ENCODE measurements around the gene TET3. TPM values are rescaled to one million over a fixed set of nuclear protein-coding genes. Genes with fewer than 3 reads are reported as not detected.

The TET3 gene
- total RNA-seq, 2 experiments from 2014 or later: 15.5 to 16.4 TPM

GRCh38 chr2:74010087-74010541, 25.4 kb downstream of the TET3 start:
- ATAC-seq (no peak), DNase-seq (no peak)
- Mint-ChIP-seq H3K4me3 (no peak overlapping the region), H3K9me3 (no peaks in the 10 kb centered on the region), H3K36me3 (ENCODE audit: low read depth) (peaks cover 15% of the 10 kb centered on the region), H3K27ac (no peak overlapping the region), H3K4me1 (ENCODE audit: low read depth) (peaks cover 48% of the 10 kb centered on the region), H3K27me3 (no peaks in the 10 kb centered on the region)
- ChIA-PET POLR2A (interaction anchor here (0.8 to 1.2 kb wide), 3 partner anchors 9 to 21 kb away, joined by 3 read pairs; no protein-coding TSS in a partner anchor), CTCF (interaction anchor here (1.2 to 1.7 kb wide), 2 partner anchors 10 to 12 kb away, joined by 5 read pairs; no protein-coding TSS in a partner anchor)
- TF ChIP-seq CTCF (IDR thresholded peaks at IDR 0.05): no peak
- intact Hi-C loops (cut with micrococcal nuclease): no loop called here

DNA sequence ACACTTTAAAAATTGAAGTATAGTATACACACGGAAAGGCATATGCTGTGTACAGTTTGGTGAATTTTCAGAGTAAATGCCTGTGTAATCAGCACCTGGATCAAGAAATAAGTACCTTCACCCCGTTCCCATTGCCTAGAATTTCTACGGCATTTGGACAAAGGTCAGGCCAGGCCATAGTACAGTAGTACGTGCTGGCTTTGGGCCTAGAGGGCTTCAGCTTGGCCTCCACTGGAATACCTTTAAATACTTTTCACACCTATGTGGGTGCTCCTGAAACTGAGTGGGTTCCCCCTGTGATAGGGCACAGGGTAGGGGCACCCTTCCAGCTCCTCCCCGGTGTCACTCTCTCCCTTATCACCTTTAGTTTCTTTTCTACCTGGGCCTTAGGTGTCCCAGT, 26.5 kb downstream of the TET3 start:
- ChIA-PET CTCF (interaction anchor here (0.9 to 1.7 kb wide), 2 partner anchors 13 to 200 kb away, joined by 3 to 5 read pairs; no protein-coding TSS in a partner anchor), POLR2A (interaction anchor here (1.1 kb wide), 1 partner anchor 20 kb away, joined by 3 read pairs; no protein-coding TSS in a partner anchor)
- Mint-ChIP-seq H3K27ac (no peak overlapping the region), H3K36me3 (ENCODE audit: low read depth) (peaks cover 12% of the 10 kb centered on the region), H3K4me1 (ENCODE audit: low read depth) (peaks cover 39% of the 10 kb centered on the region), H3K9me3 (no peaks in the 10 kb centered on the region), H3K27me3 (no peaks in the 10 kb centered on the region), H3K4me3 (no peak overlapping the region)
- intact Hi-C loops (cut with micrococcal nuclease): no loop called here
- ATAC-seq (no peak), DNase-seq (no peak)
- no peak for TF ChIP-seq CTCF (IDR thresholded peaks at IDR 0.05)

DNA sequence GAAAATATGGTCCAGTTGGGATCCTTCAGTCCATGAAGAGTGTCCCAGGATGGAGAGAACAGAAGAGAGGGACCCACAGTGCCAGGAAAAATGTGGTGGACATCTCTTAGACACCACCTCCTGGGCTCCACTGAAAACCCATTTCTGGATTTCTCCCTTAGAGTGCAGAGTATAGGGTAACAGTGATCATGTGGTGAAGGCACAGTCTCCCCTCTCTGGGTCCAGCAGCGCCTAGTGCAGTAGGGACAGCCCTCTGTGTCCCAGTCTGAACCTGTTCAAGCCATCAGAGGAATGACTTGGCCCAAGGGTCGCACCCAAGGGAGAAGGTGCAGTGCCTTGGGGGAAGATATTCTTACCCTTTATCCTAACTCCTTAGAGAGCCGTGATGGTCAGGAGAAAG, 30.1 kb downstream of the TET3 start:
- Mint-ChIP-seq H3K9me3 (no peaks in the 10 kb centered on the region), H3K4me3 (no peak overlapping the region), H3K27me3 (no peaks in the 10 kb centered on the region), H3K4me1 (ENCODE audit: low read depth) (peaks cover 44% of the 10 kb centered on the region), H3K27ac (no peak overlapping the region), H3K36me3 (ENCODE audit: low read depth) (peaks cover 14% of the 10 kb centered on the region)
- no peak for ATAC-seq
- no peak for TF ChIP-seq CTCF (IDR thresholded peaks at IDR 0.05)
- POLR2A ChIA-PET: interaction anchor here (0.6 kb wide), 1 partner anchor 13 kb away, joined by 3 read pairs; no protein-coding TSS in a partner anchor
- CTCF ChIA-PET: no interaction called here
- intact Hi-C loops (cut with micrococcal nuclease): no loop called here
- DNase-seq: no peak

DNA sequence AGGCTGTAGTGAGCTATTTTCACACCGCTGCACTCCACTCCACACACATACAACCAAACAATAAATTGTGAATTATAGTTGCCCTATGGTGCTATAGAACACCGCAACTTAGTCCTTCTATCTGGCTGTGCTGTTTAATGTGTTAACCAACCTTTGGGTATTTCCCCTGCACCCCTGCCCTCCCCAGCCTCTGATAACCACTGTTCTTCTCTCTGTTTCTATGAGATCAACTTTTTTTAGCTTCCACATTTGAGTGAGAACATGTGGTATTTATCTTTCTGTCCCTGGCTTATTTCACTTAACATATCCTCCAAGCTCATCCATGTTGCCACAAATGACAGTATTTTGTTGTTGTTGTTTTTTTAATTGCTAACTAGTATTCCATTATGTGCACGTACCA, 32.5 kb downstream of the TET3 start:
- no peaks in the 10 kb centered on the region for H3K9me3 Mint-ChIP-seq
- POLR2A ChIA-PET: interaction anchor here (0.8 to 1.3 kb wide), 2 partner anchors 8 to 12 kb away, joined by 3 to 4 read pairs; no protein-coding TSS in a partner anchor
- H3K4me3 Mint-ChIP-seq: no peak overlapping the region
- H3K27ac Mint-ChIP-seq: no peak overlapping the region
- DNase-seq (peak; percentile 64), ATAC-seq (peak; percentile 91)
- CTCF ChIA-PET: interaction anchor here (0.6 to 1.8 kb wide), 5 partner anchors 12 to 318 kb away, joined by 3 to 7 read pairs (median 3); no protein-coding TSS in a partner anchor
- peaks cover 11% of the 10 kb centered on the region for H3K36me3 Mint-ChIP-seq (ENCODE audit: low read depth)
- H3K27me3 Mint-ChIP-seq: no peaks in the 10 kb centered on the region
- intact Hi-C loops (cut with micrococcal nuclease): no loop called here
- H3K4me1 Mint-ChIP-seq (ENCODE audit: low read depth): peaks cover 49% of the 10 kb centered on the region
- TF ChIP-seq CTCF (IDR thresholded peaks at IDR 0.05): no peak

DNA sequence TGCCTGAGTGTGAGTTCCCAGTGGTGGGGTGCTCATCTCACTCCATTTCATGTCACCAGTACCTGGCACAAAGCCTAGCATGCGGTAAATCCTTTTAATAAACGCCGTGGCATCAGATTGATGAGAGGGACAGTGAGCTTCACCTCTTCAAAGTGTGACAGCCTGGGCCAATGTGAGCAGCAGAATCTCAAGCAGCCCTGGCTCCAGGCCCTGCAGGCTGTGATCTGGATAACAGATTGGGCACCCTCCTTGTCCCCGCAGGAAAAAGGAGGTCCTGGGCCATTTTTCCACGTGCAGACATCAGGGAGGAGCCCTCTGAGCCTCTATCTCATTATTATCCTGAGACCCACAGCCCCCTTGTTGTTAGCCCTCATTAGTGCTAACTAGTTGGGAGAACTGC, 34.8 kb downstream of the TET3 start:
- H3K9me3 Mint-ChIP-seq: no peaks in the 10 kb centered on the region
- no peak for TF ChIP-seq CTCF (IDR thresholded peaks at IDR 0.05)
- no peaks in the 10 kb centered on the region for H3K27me3 Mint-ChIP-seq
- ATAC-seq: no peak
- no peak for DNase-seq
- ChIA-PET POLR2A (interaction anchor here (1.0 kb wide), 1 partner anchor 16 kb away, joined by 3 read pairs; no protein-coding TSS in a partner anchor), CTCF (interaction anchor here (1.0 to 1.5 kb wide), 7 partner anchors 9 to 128 kb away, joined by 3 to 5 read pairs (median 3); partner anchors contain the start of gene BOLA3)
- H3K4me3 Mint-ChIP-seq: no peak overlapping the region
- peaks cover 12% of the 10 kb centered on the region for H3K36me3 Mint-ChIP-seq (ENCODE audit: low read depth)
- intact Hi-C loops (cut with micrococcal nuclease): no loop called here
- no peak overlapping the region for H3K27ac Mint-ChIP-seq
- H3K4me1 Mint-ChIP-seq (ENCODE audit: low read depth): peaks cover 56% of the 10 kb centered on the region

Data from activated CD8-positive, alpha-beta T cell treated with anti-CD3 and anti-CD28 coated beads for 36 hours (primary cell).